ENCODE data around the gene CRMP1. TPM values are rescaled to one million over a fixed set of nuclear protein-coding genes. Genes with fewer than 3 reads are reported as not detected.

Gene CRMP1
- total RNA-seq, 1 experiment from 2014 or later = 134 TPM

DNA sequence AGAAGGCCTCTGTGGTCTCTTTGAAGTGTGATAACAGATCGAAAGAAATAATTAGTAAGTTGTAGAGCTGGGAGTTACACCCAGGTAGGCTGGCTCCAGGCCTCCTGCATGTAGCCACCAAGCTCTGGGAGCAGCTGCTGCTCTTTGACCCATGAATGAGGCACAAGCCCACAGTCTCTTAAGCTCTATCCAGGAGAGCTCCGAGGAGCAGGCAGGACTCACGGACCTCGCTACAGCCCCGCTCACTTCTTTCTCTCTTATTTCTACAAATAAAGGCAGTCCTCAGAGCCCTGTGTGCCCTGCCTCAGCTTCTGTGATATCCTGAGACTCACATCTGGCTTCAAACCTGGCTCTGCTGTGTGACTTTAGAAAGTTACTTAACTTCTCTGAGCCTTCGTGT lies 95.0 kb downstream of the CRMP1 start:
- DNase-seq (ENCODE audit: low spot score) = no peak
- POLR2A ChIA-PET = no interaction called here
- H3K9me3 Mint-ChIP-seq = no peaks in the 10 kb centered on the region
- ATAC-seq = no peak
- no peak overlapping the region for H3K27ac Mint-ChIP-seq
- TF ChIP-seq, protein P1, sequence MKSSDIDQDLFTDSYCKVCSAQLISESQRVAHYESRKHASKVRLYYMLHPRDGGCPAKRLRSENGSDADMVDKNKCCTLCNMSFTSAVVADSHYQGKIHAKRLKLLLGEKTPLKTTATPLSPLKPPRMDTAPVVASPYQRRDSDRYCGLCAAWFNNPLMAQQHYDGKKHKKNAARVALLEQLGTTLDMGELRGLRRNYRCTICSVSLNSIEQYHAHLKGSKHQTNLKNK (CRISPR knock-in tag; IDR thresholded peaks at IDR 0.05) = no peak
- TF ChIP-seq, protein P2, sequence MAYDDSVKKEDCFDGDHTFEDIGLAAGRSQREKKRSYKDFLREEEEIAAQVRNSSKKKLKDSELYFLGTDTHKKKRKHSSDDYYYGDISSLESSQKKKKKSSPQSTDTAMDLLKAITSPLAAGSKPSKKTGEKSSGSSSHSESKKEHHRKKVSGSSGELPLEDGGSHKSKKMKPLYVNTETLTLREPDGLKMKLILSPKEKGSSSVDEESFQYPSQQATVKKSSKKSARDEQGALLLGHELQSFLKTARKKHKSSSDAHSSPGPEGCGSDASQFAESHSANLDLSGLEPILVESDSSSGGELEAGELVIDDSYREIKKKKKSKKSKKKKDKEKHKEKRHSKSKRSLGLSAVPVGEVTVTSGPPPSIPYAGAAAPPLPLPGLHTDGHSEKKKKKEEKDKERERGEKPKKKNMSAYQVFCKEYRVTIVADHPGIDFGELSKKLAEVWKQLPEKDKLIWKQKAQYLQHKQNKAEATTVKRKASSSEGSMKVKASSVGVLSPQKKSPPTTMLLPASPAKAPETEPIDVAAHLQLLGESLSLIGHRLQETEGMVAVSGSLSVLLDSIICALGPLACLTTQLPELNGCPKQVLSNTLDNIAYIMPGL (CRISPR knock-in tag; IDR thresholded peaks at IDR 0.05) = no peak
- TF ChIP-seq NFE2L1 (CRISPR knock-in tag; IDR thresholded peaks at IDR 0.05) = no peak
- TF ChIP-seq PRRX2 (CRISPR knock-in tag; IDR thresholded peaks at IDR 0.05) = no peak
- no peak for TF ChIP-seq OVOL2 (CRISPR knock-in tag; IDR thresholded peaks at IDR 0.05; ENCODE audit: borderline replicate concordance)
- no peak for TF ChIP-seq ETV6 (CRISPR knock-in tag; IDR thresholded peaks at IDR 0.05)
- no peak for TF ChIP-seq TCF7 (CRISPR knock-in tag; IDR thresholded peaks at IDR 0.05; ENCODE audit: low read depth)
- TF ChIP-seq ZNF121 (CRISPR knock-in tag; IDR thresholded peaks at IDR 0.05) = no peak
- H3K36me3 Mint-ChIP-seq = peaks cover 22% of the 10 kb centered on the region
- H3K4me1 Mint-ChIP-seq = no peaks in the 10 kb centered on the region
- CTCF ChIA-PET = interaction anchor here (1.4 kb wide), 1 partner anchor 24 kb away, joined by 5 read pairs; no protein-coding TSS in a partner anchor
- H3K4me3 Mint-ChIP-seq = no peak overlapping the region
- H3K27me3 Mint-ChIP-seq (ENCODE audit: low read depth) = no peaks in the 10 kb centered on the region

DNA sequence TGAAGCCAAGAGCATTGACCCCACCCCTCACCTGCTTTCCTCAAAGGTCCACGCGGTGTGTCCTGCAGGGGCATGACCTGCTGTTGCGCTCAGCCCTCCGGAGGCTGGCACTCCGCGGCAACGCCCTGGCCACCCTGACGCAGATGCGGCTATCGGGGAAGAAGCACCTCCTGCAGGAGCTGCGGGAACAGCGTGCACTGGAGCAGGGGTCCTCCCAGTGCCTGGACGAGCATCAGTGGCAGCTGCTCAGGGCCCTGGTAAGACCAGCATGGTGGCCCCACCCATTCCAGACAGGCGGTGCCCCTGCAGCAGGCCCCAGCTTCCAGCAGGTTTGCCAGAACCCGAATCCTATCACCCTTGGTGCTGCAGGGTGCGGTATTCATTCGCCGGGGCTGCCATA lies 95.9 kb downstream of the CRMP1 start:
- TF ChIP-seq, protein P3, sequence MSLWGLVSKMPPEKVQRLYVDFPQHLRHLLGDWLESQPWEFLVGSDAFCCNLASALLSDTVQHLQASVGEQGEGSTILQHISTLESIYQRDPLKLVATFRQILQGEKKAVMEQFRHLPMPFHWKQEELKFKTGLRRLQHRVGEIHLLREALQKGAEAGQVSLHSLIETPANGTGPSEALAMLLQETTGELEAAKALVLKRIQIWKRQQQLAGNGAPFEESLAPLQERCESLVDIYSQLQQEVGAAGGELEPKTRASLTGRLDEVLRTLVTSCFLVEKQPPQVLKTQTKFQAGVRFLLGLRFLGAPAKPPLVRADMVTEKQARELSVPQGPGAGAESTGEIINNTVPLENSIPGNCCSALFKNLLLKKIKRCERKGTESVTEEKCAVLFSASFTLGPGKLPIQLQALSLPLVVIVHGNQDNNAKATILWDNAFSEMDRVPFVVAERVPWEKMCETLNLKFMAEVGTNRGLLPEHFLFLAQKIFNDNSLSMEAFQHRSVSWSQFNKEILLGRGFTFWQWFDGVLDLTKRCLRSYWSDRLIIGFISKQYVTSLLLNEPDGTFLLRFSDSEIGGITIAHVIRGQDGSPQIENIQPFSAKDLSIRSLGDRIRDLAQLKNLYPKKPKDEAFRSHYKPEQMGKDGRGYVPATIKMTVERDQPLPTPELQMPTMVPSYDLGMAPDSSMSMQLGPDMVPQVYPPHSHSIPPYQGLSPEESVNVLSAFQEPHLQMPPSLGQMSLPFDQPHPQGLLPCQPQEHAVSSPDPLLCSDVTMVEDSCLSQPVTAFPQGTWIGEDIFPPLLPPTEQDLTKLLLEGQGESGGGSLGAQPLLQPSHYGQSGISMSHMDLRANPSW (CRISPR knock-in tag; conservative IDR thresholded peaks at IDR 0.05; ENCODE audit: low read depth) = no peak
- TF ChIP-seq, protein P4, sequence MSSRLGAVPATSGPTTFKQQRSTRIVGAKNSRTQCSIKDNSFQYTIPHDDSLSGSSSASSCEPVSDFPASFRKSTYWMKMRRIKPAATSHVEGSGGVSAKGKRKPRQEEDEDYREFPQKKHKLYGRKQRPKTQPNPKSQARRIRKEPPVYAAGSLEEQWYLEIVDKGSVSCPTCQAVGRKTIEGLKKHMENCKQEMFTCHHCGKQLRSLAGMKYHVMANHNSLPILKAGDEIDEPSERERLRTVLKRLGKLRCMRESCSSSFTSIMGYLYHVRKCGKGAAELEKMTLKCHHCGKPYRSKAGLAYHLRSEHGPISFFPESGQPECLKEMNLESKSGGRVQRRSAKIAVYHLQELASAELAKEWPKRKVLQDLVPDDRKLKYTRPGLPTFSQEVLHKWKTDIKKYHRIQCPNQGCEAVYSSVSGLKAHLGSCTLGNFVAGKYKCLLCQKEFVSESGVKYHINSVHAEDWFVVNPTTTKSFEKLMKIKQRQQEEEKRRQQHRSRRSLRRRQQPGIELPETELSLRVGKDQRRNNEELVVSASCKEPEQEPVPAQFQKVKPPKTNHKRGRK (CRISPR knock-in tag; IDR thresholded peaks at IDR 0.05; ENCODE audit: borderline replicate concordance) = no peak
- TF ChIP-seq, protein P5, sequence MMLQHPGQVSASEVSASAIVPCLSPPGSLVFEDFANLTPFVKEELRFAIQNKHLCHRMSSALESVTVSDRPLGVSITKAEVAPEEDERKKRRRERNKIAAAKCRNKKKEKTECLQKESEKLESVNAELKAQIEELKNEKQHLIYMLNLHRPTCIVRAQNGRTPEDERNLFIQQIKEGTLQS (CRISPR knock-in tag; conservative IDR thresholded peaks at IDR 0.05) = no peak
- ChIA-PET POLR2A (no interaction called here), CTCF (interaction anchor here (1.4 kb wide), 1 partner anchor 25 kb away, joined by 5 read pairs; no protein-coding TSS in a partner anchor)
- DNase-seq (ENCODE audit: low spot score) = no peak
- H3K27ac Mint-ChIP-seq = no peak overlapping the region
- no peak for ATAC-seq
- H3K4me1 Mint-ChIP-seq = no peaks in the 10 kb centered on the region
- peaks cover 13% of the 10 kb centered on the region for H3K36me3 Mint-ChIP-seq
- no peaks in the 10 kb centered on the region for H3K9me3 Mint-ChIP-seq
- no peak overlapping the region for H3K4me3 Mint-ChIP-seq
- no peaks in the 10 kb centered on the region for H3K27me3 Mint-ChIP-seq (ENCODE audit: low read depth)

DNA sequence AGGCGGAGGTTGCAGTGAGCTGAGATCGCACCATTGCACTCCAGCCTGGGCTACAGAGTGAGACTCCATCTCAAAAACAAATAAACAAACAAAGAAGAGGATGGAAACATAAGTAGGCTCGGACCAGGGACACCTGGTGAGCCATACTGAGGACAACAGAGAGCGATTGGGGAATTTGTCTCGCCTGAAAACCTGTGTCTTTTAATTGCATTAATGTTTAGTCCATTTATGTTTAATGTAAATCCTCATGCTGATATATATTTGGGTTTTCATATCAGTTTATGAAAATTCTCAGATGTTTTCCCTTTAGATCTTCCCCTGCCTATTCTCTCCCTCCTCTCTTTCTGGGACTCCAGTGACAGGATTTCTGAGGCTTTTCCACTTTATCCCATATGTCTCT lies 97.3 kb downstream of the CRMP1 start:
- CTCF ChIA-PET = no interaction called here
- H3K4me1 Mint-ChIP-seq = no peaks in the 10 kb centered on the region

DNA sequence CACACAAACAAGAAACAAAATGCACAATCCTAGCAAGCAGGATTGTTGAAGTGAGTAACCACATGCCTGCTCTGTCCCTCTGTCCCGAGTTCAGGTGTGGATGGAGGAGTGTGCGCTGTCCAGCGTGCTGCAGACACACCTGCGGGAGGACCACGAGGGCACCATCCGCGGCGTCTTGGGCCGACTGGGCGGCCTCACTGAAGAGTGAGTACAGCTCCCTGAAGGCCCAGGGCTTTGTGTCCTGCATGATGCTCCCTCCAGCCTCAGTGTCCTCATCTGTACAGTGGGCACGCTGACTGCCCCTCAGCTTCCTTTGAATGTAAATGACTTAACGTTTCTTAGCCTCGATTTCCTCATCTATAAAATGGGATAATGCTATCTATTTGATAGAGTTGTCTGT lies 99.4 kb downstream of the CRMP1 start:
- no peak for ATAC-seq
- no peak overlapping the region for H3K4me3 Mint-ChIP-seq
- DNase-seq (ENCODE audit: low spot score) = no peak
- H3K36me3 Mint-ChIP-seq = peaks cover 12% of the 10 kb centered on the region
- no peak overlapping the region for H3K27ac Mint-ChIP-seq
- ChIA-PET CTCF (interaction anchor here (1.0 kb wide), 1 partner anchor 11 kb away, joined by 3 read pairs; no protein-coding TSS in a partner anchor), POLR2A (no interaction called here)
- no peaks in the 10 kb centered on the region for H3K9me3 Mint-ChIP-seq
- no peaks in the 10 kb centered on the region for H3K4me1 Mint-ChIP-seq
- no peaks in the 10 kb centered on the region for H3K27me3 Mint-ChIP-seq (ENCODE audit: low read depth)
- TF ChIP-seq SOX15 (CRISPR knock-in tag; IDR thresholded peaks at IDR 0.05) (no peak), GRHL2 (CRISPR knock-in tag; IDR thresholded peaks at IDR 0.05; ENCODE audit: insufficient replicate concordance, severe bottlenecking) (no peak), TEAD4 (CRISPR knock-in tag; IDR thresholded peaks at IDR 0.05) (no peak), SMAD3 (CRISPR knock-in tag; IDR thresholded peaks at IDR 0.05; ENCODE audit: borderline replicate concordance) (no peak), ZBTB21 (CRISPR knock-in tag; IDR thresholded peaks at IDR 0.05; ENCODE audit: borderline replicate concordance) (no peak), MYBL2 (CRISPR knock-in tag; IDR thresholded peaks at IDR 0.05) (no peak), FOXJ3 (CRISPR knock-in tag; IDR thresholded peaks at IDR 0.05; ENCODE audit: borderline replicate concordance) (no peak), ETV6 (CRISPR knock-in tag; IDR thresholded peaks at IDR 0.05) (no peak), ZNF263 (CRISPR knock-in tag; IDR thresholded peaks at IDR 0.05; ENCODE audit: low read depth) (no peak)
- TF ChIP-seq, protein P6, sequence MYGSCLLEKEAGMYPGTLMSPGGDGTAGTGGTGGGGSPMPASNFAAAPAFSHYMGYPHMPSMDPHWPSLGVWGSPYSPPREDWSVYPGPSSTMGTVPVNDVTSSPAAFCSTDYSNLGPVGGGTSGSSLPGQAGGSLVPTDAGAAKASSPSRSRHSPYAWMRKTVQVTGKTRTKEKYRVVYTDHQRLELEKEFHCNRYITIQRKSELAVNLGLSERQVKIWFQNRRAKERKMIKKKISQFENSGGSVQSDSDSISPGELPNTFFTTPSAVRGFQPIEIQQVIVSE (CRISPR knock-in tag; IDR thresholded peaks at IDR 0.05; ENCODE audit: borderline replicate concordance) = no peak
- TF ChIP-seq, protein P7, sequence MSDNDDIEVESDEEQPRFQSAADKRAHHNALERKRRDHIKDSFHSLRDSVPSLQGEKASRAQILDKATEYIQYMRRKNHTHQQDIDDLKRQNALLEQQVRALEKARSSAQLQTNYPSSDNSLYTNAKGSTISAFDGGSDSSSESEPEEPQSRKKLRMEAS (CRISPR knock-in tag; IDR thresholded peaks at IDR 0.05) = no peak
- TF ChIP-seq, protein P5 (CRISPR knock-in tag; conservative IDR thresholded peaks at IDR 0.05) = no peak

More for the DNA sequence above, 97.3 kb downstream of the CRMP1 start:
- Mint-ChIP-seq H3K9me3 (no peaks in the 10 kb centered on the region), H3K4me3 (no peak overlapping the region), H3K27me3 (ENCODE audit: low read depth) (no peaks in the 10 kb centered on the region), H3K36me3 (peaks cover 10% of the 10 kb centered on the region), H3K27ac (no peak overlapping the region)
- ATAC-seq (no peak), DNase-seq (ENCODE audit: low spot score) (no peak)
- POLR2A ChIA-PET = no interaction called here
- TF ChIP-seq NR3C1 (CRISPR knock-in tag; conservative IDR thresholded peaks at IDR 0.05; ENCODE audit: low read depth) (no peak), ZNF396 (CRISPR knock-in tag; IDR thresholded peaks at IDR 0.05; ENCODE audit: borderline replicate concordance) (no peak)

Measured in WTC11 (cell line).